ENCODE measurements around the gene PEX14. TPM values are rescaled to one million over a fixed set of nuclear protein-coding genes. Genes with fewer than 3 reads are reported as not detected.

Gene PEX14
- total RNA-seq, 1 experiment from 2014 or later = 29.3 TPM

DNA sequence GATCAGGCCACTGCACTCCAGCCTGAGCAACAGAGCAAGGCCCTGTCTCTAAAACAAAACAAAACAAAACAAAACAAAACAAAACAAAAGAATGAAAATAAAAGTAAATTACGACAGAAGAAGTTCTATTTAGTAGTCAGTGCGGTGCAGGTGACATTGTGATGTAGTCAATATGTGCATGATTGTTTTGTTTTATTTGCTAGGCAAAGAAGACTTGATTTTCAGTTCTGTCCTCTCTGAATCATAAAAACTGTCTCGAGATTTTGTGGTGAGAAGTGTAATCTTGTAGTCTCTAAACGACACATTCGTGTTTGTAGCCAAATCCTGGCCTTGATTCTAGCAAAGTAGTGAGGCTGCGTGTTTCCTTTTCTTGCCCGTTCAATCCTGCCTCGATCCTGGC is 23.5 kb downstream of the PEX14 start:
- no peak overlapping the region for H3K4me3 ChIP-seq (replicated peaks in 1 of 2; ENCODE audit: low read depth in 1 of 2, low read length in 2 of 2)
- RAD21 ChIA-PET (ENCODE audit: low non-redundant PET in 1 of 2, low total read pairs in 2 of 2, uncharacterized antibody in 2 of 2, unreplicated experiment in 2 of 2) = no interaction called here
- CTCF ChIA-PET = interaction anchor here (2.0 kb wide), 1 partner anchor 9 kb away, joined by 7 read pairs; no protein-coding TSS in a partner anchor
- H3K4me1 ChIP-seq (ENCODE audit: control insufficient read depth in 1 of 2, insufficient read depth in 2 of 2, low read length in 2 of 2) = peaks cover 0 to 8% of the 10 kb centered on the region in 2 experiments; a peak in 3 of 4 replicates
- H4K20me1 ChIP-seq (ENCODE audit: insufficient read depth) = peaks cover 5% of the 10 kb centered on the region; the same call in 1 of the 2 replicates
- no peaks in the 10 kb centered on the region for H3K27me3 ChIP-seq (ENCODE audit: insufficient read depth, low read length)
- no peak overlapping the region for H2AFZ ChIP-seq (ENCODE audit: low read depth, low read length, poor library complexity, severe bottlenecking)
- peaks cover 0 to 7% of the 10 kb centered on the region in 2 experiments; a peak in 1 of 4 replicates for H3K36me3 ChIP-seq (ENCODE audit: control insufficient read depth in 1 of 2, insufficient read depth in 2 of 2, low read length in 2 of 2)
- H3K79me2 ChIP-seq (ENCODE audit: insufficient read depth, low read length) = peaks cover 88% of the 10 kb centered on the region
- H3K9ac ChIP-seq (ENCODE audit: low read length) = no peak overlapping the region
- no peak overlapping the region for H3K27ac ChIP-seq (ENCODE audit: low read depth, low read length)
- no peak for ATAC-seq
- intact Hi-C loops (cut with micrococcal nuclease) = no loop called here
- no peak overlapping the region for H3K4me2 ChIP-seq (ENCODE audit: low read length)
- POLR2A ChIA-PET = no interaction called here
- BruUV-seq (replicated peaks) = no TSS peak
- DNase-seq (ENCODE audit: low read depth, low spot score) = no peak
- no peak for TF ChIP-seq YY1 (IDR thresholded peaks at IDR 0.05; ENCODE audit: extremely low read depth, insufficient replicate concordance, low read depth, low read length)
- TF ChIP-seq POLR2A (IDR thresholded peaks at IDR 0.05; ENCODE audit: borderline replicate concordance, extremely low read depth, insufficient read depth, insufficient read length) = no peak
- no peak for TF ChIP-seq ATF3 (IDR thresholded peaks at IDR 0.05)
- no peak for TF ChIP-seq ELF1 (IDR thresholded peaks at IDR 0.05; ENCODE audit: borderline replicate concordance, low read depth)
- TF ChIP-seq CBX3 (IDR thresholded peaks at IDR 0.05; ENCODE audit: low read depth) = no peak
- no peak for TF ChIP-seq EGR1 (IDR thresholded peaks at IDR 0.05; ENCODE audit: low read depth)
- TF ChIP-seq JUND (IDR thresholded peaks at IDR 0.05) = no peak
- TF ChIP-seq EZH2 (IDR thresholded peaks at IDR 0.05) = no peak
- TF ChIP-seq FOSL1 (IDR thresholded peaks at IDR 0.05; ENCODE audit: low read depth) = no peak
- TF ChIP-seq EZH2phosphoT487 (IDR thresholded peaks at IDR 0.05; ENCODE audit: borderline replicate concordance) = no peak
- no peak for TF ChIP-seq SIN3A (IDR thresholded peaks at IDR 0.05; ENCODE audit: low read depth)
- TF ChIP-seq, protein P1, sequence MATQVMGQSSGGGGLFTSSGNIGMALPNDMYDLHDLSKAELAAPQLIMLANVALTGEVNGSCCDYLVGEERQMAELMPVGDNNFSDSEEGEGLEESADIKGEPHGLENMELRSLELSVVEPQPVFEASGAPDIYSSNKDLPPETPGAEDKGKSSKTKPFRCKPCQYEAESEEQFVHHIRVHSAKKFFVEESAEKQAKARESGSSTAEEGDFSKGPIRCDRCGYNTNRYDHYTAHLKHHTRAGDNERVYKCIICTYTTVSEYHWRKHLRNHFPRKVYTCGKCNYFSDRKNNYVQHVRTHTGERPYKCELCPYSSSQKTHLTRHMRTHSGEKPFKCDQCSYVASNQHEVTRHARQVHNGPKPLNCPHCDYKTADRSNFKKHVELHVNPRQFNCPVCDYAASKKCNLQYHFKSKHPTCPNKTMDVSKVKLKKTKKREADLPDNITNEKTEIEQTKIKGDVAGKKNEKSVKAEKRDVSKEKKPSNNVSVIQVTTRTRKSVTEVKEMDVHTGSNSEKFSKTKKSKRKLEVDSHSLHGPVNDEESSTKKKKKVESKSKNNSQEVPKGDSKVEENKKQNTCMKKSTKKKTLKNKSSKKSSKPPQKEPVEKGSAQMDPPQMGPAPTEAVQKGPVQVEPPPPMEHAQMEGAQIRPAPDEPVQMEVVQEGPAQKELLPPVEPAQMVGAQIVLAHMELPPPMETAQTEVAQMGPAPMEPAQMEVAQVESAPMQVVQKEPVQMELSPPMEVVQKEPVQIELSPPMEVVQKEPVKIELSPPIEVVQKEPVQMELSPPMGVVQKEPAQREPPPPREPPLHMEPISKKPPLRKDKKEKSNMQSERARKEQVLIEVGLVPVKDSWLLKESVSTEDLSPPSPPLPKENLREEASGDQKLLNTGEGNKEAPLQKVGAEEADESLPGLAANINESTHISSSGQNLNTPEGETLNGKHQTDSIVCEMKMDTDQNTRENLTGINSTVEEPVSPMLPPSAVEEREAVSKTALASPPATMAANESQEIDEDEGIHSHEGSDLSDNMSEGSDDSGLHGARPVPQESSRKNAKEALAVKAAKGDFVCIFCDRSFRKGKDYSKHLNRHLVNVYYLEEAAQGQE (IDR thresholded peaks at IDR 0.05; ENCODE audit: low read depth) = no peak
- TF ChIP-seq CEBPB (IDR thresholded peaks at IDR 0.05; ENCODE audit: low read depth) = no peak
- no peak for TF ChIP-seq RAD21 (IDR thresholded peaks at IDR 0.05; ENCODE audit: low read depth)
- TF ChIP-seq POLR2AphosphoS5 (IDR thresholded peaks at IDR 0.05; ENCODE audit: low read depth, low read length) = no peak
- no peak for TF ChIP-seq SRF (IDR thresholded peaks at IDR 0.05; ENCODE audit: low read depth)
- H3K9me2 ChIP-seq (ENCODE audit: insufficient read depth) = no peaks in the 10 kb centered on the region
- no peaks in the 10 kb centered on the region for H3K9me3 ChIP-seq (ENCODE audit: control insufficient read depth in 1 of 2, insufficient read depth in 1 of 2, low read depth in 1 of 2, low read length in 2 of 2)
